GM21447 (cell line): ENCODE data around the gene IGFBP4.

Experiments
- ATAC-seq: cut with Tn5 transposase; IDR thresholded peaks from one replicate; pipeline ENCODE4 v1.9.1; 2021; ENCODE audit not compliant: unreplicated experiment

IGFBP4 gene

DNA sequence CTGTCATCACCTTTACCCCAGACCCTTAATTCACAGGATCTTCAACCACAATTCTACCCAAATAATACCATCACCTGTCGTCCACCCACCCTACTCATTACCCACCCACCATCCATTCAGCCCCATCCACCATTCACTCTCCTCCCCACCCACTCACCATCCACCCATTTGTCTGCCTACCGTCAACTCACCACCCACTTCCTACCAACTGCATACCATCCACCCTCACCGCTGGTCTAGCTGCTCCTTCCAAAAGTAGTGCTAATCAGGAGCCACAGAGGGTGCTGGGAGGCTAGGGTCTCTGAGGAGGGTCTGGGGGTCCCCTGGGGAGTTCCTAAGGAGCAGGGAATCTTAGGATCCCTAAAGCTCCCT is 12.0 kb upstream of the IGFBP4 start:
- no peak for ATAC-seq

DNA sequence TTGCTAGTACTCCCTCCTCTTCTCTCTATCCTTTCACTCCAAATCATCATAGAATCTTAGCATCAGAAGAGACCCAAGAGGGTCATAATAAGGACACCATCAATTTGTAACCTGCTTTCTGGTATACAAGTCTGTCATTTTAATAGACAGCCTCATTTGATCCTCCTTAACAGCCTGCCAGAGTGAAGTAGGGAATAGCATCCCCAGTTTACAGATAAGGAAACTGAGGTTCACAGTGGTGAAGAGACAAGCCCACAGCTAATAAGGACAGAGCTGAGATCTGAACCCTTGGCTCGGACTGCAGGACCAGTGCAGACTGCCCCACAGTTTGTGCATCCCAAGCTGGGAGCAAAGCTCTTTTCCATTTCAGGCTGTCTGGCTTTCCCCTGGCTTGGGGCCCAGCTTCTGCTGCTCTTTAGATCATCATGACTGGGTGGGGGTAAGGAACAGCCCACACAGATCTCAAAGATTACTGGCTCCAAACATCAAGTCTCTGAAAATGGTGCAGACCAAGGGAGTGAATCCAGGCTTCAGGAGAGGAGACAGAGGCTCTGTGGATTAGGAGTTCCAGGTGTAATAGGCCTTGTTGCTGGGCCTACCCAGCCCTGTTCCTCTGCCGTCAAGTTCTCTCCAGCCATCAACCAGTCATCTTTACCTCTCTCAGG is 10.3 kb upstream of the IGFBP4 start:
- ATAC-seq, result no peak

DNA sequence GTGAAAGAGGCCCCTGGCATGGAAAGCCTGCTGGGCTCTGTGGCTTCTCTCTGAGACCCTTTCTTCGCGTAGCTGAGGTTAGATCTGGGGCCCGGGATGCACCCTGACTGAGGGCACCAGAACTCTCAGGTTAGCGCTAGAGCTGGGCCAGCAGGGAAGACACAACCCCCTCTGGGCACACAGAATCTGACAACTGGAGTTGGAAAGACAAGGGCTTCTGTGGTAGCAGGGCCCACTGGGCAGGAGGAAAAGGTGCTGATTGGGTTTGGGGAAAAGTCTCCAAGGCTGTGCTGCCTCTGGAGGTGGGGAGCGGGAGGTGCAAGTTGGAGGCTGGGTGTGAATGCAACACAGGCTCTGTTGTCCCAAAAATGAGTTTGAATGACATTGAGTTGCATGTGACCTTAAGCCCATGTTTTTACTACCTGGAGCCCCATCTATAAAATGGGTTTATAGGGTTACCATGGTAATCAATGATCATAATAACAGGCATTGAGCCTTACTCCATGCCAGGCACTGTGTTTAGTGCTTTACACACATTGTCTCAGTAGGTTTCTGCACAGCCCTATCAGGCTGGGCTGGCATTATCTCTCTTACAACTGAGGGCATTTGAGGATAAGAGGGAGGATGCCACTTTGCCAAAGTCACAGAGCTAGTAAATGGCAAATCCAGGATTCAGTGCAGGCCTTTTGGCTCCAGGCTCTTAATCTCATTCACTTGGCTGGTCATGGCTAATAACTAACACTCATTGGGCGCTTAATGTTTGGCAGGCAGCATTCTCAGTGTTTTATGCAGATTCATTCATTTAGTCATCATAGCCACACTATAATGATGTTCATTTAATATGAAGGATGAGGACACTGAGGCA is 9.5 kb upstream of the IGFBP4 start:
- ATAC-seq, result no peak

- no peak for ATAC-seq
These were observed 6.6 kb upstream of the IGFBP4 start for GRCh38 chr17:40436636-40437035.

DNA sequence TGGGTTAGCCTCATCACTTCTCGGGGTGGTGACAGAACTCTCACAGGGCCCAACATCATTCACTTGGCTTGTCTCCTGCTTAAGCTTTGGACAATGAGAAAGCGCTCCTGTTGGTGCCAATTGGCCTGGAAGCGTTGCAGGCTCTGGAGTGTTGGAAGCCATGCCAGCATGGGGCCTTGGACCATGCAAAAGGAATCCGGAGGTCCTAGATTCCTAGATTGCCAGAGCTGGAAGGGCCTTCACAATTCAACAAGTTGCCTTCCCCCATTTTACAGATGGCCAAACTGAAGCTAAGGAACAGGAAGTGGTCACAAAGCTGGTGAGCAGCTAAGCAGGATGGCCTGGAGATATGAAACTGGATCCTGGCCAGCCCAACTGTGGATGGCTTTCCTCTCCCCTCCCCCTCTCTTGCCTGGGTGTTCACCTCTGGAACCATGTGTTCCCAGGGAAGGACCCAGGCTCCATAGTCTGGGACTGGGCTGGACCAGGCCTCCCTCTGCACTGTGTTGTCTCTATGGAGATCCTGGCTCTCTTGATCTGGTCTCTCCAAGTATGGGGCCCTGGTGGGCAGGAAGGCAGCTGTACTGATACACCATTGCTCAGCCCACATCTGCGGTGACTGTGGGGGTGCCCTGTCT is 6.0 kb upstream of the IGFBP4 start:
- ATAC-seq, result no peak

- no peak for ATAC-seq
These were observed 3.1 kb upstream of the IGFBP4 start for GRCh38 chr17:40440166-40440565.

GRCh38 chr17:40442392-40443195 is 656 bp upstream of the IGFBP4 start:
- no peak for ATAC-seq

DNA sequence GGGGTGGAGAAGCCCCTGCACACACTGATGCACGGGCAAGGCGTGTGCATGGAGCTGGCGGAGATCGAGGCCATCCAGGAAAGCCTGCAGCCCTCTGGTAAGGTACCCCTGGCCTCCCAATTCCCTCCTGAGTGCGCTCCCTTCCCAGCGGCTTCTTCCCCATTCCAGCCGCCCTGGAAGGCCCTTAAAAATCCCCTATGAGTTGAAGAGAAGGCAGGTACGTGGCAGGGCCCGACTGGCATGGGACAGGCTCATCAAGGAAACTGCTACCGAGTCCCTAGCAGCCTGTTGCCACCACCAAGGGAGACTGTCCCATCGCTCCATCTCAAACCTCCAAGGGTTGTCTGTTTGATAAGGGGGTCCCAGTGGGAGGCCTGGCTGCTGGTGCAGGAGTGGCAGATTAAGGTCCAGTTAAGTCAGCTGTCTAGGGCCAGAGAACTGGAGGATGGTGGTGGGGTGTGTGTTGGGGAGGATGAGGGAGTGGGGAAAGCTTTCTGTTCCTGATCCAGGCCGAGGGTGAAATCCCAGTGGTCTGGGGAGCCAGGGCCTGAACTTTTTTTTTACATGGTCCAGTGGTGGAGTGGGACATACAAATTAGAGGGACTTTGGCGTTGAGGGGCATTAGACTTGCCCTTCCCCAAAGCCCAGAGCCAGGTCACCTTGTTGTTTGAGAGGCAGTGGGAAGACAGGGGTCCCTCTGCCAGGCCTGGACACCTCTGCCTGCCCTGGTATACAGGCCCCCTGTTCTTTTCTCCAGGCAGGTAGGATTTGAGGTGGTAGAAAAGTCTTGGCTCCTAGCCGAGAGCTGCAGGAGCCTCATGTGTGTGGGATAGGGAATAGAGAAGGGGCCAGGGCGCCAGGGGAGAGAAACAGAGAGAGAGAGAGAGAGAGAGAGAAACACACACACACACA is 994 bp downstream of the IGFBP4 start:
- ATAC-seq, result no peak

- ATAC-seq, result no peak
These were observed 2.7 kb downstream of the IGFBP4 start for GRCh38 chr17:40445751-40446468.

DNA sequence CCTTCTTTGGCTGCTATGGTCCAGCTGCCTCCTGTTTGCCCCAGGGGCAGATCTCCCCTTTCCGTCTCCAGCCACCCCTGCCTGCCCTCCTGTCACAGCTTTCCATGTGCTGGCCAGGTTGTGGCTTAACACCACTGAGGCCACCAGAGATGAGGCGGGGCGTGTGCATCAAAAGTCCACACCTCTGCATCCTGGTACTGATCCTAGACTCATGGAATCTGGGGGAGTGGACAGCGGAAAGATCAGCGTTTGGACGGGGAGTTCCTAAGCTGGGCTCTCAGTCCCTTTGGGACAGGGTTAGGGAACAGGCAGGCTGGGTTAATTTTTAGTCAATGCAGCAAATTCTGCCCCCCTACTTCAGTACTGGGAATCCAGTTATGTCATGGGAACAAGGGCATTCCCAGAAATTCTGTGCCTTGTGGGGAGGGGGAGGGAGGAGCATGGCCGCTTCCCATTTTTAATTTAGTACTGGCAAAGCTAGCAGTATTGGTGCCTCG is 3.9 kb downstream of the IGFBP4 start:
- no peak for ATAC-seq

DNA sequence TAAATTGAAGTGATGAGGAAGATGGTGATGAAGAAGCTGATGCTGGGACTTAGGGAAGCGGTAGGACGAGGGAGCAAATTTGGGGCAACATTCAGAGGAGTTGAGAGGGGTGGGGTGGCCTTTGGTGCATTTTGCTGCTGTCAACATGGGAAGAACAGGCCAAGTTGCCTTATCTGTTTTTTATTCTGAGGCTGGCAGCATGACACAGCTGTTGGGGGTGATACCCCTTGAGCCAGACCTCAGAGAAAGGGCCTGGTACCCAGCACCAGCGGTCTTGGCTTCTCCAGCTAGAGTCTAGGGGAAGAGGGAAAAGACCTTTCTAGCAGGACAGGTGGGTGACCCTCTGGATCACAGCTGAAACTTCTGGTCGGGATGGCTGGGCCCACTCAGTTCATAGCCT is 4.6 kb downstream of the IGFBP4 start:
- ATAC-seq, result no peak

- ATAC-seq, result no peak
These were observed 5.0 kb downstream of the IGFBP4 start for GRCh38 chr17:40448213-40448638.

DNA sequence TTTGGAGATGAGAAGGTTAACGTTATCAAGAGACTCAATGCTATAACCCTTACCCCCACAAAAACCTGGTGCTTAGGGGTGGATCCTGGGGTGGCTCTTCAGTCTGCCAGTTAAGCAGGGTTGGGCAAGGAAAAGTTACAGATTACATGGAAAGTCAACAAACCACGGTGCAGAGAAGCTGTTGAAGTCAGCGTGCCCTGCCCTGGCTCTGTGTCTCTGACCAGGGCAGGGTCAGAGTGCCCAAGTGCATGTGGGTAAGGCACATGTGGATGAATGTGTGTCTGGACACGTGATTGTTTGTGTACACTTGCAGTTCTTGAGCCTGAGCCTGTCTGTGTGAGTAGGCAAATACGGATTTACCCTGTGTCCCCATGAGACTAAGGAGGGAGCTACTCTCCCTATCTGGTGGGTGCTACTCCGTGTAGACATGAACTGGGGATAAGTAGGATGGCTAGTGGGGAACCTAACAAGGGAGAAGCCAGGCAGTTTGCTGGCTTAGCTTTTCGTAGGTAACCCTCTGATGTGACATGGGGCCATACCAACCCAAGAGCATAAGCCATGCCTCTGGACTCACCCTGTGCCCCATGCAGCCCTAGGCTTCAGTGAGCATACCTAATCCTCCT is 5.5 kb downstream of the IGFBP4 start:
- no peak for ATAC-seq

- no peak for ATAC-seq
These were observed 6.9 kb downstream of the IGFBP4 start for GRCh38 chr17:40450175-40450574.

GRCh38 chr17:40451420-40451819 is 8.2 kb downstream of the IGFBP4 start:
- no peak for ATAC-seq

- no peak for ATAC-seq
These were observed 9.1 kb downstream of the IGFBP4 start for GRCh38 chr17:40452216-40452787.

DNA sequence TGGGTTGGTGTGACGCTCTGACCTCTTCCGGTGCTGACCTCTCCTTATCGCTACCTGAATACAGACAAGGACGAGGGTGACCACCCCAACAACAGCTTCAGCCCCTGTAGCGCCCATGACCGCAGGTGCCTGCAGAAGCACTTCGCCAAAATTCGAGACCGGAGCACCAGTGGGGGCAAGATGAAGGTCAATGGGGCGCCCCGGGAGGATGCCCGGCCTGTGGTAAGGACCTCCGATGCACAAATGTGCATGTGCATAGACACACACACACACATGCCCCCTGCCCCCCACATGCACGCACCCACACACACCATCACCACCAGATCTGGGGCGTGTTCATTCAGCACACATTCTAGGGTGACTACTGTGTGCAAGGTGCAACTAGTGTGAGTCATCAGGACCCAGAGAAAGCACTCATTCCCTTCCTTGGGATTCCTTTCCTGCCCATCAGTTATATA is 9.7 kb downstream of the IGFBP4 start:
- no peak for ATAC-seq

GRCh38 chr17:40453881-40454612 is 10.8 kb downstream of the IGFBP4 start:
- ATAC-seq, result no peak
